Testis (tissue), 2 donors: Measurements from ENCODE around the gene TAS2R3.

Experiments used
- POLR2A ChIP-seq: fragments of 450-650 bp; IDR thresholded peaks from one replicate; pipeline ENCODE4 v1.6.1; 2017; ENCODE audit warnings: antibody characterized with exemption, mild to moderate bottlenecking, moderate library complexity
- TF ChIP-seq, protein P1 (sequence below), 3 experiments: fragments of 450-650 bp in 2 of 3; fragments of 200-600 bp in 1 of 3; sonication (generic) in 1 of 3; IDR thresholded peaks; one replicate each; pipeline ENCODE4 v1.5.1; 2016 to 2019; ENCODE audit warnings: antibody characterized with exemption in 3 of 3, mild to moderate bottlenecking in 2 of 3, moderate library complexity in 1 of 3

DNA sequence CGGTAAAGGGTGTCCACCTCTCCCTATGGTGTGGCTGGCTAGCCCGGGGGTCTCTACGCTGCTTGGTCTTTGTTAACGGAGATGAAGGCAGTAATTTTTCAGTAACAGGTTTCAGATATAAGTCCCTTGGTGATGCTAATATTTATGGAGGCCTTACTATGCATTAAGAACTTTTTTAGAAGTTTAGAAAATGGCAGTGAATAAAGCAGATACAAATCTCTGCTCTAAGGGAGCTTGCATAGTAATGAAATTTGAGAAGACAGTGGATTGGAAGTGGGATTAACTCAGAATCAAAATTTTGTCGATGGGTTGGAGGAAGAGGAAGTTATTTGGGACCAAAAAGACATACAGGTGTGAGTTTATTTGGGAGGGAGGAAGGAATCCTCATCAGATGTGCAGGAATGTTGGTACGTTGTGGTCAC, 25.3 kb upstream of the TAS2R3 start:
- TF ChIP-seq, protein P1, sequence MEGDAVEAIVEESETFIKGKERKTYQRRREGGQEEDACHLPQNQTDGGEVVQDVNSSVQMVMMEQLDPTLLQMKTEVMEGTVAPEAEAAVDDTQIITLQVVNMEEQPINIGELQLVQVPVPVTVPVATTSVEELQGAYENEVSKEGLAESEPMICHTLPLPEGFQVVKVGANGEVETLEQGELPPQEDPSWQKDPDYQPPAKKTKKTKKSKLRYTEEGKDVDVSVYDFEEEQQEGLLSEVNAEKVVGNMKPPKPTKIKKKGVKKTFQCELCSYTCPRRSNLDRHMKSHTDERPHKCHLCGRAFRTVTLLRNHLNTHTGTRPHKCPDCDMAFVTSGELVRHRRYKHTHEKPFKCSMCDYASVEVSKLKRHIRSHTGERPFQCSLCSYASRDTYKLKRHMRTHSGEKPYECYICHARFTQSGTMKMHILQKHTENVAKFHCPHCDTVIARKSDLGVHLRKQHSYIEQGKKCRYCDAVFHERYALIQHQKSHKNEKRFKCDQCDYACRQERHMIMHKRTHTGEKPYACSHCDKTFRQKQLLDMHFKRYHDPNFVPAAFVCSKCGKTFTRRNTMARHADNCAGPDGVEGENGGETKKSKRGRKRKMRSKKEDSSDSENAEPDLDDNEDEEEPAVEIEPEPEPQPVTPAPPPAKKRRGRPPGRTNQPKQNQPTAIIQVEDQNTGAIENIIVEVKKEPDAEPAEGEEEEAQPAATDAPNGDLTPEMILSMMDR (IDR thresholded peaks at IDR 0.05) = no peak
- TF ChIP-seq POLR2A = no peak
